ENCODE measurements around the gene ARID1B. TPM values are rescaled to one million over a fixed set of nuclear protein-coding genes. Genes with fewer than 3 reads are reported as not detected.
A peak's percentile ranks its signal among the peaks of the same experiment; 100 is the strongest.

ARID1B gene
- total and polyA plus RNA-seq, 5 donors, result 18.3 to 59.6 (median 53.8) TPM

GRCh38 chr6:156880913-156881312 lies 103.7 kb downstream of the ARID1B start:
- Histone ChIP-seq H3K27me3 (ENCODE audit: control insufficient read depth, insufficient read depth) (no peaks in the 10 kb centered on the region), H3K4me3 (ENCODE audit: low read length) (no peak overlapping the region), H3K27ac (ENCODE audit: low read length) (no peak overlapping the region), H3K4me1 (ENCODE audit: control insufficient read depth, insufficient read depth, low read length) (peaks cover 33% of the 10 kb centered on the region), H3K9me3 (ENCODE audit: control insufficient read depth, low read length) (no peaks in the 10 kb centered on the region)
- no peak for ATAC-seq
- 72% methylated on average over 3 of the region's 3 CpGs for WGBS
- no peak for DNase-seq
- intact Hi-C loops (cut with DNase I), result loop anchor here in 1 of 4 donors (10.0 kb wide), 1 partner anchor 134 kb away; no protein-coding TSS in a partner anchor

DNA sequence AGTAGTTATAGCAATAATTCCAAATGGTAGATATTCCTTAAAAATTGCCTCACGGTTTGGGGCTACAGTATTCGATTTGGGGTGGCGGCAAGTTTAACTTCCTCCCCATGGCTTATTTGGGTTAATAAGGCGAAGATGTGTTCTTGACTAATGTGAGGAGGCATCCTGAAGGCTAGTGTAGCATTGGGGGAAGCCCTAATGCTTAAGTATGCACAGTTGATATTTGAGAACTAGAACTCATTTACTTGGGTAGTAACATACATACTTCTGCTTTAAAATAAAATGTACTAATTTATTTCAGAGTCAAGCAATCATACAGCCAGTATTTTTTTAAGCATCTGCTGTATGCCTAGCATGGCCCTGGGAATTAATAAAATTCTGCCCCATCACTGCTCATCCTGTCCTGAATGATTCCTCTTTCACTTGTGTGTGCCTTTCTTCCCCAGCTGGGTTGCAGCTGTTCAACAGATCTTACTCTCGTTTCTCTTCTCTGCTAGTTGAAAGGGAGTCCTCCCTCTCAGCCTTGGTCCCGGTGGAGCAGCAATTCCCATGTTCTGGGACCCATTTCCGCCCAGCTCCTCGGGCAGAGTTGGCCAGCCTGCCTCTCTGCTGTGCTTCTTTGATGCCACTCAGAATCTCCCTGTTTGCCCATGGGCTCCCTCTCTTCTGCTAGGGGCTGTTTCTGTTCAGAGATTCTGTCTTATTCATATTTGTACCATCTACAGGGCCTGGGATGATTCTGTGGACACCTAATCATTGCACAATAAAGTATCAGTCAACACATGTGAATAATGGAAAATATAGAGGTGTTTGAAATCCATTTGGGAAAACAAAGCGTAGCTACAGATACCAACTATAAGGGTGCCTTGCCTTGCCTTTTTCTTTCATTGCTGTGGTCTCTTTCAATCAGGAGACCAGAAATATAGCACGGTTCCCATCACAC lies 104.8 kb downstream of the ARID1B start:
- Histone ChIP-seq H3K4me1 (ENCODE audit: control insufficient read depth, insufficient read depth, low read length) (peaks cover 40% of the 10 kb centered on the region), H3K4me3 (ENCODE audit: low read length) (no peak overlapping the region), H3K27me3 (ENCODE audit: control insufficient read depth, insufficient read depth) (no peaks in the 10 kb centered on the region), H3K9me3 (ENCODE audit: control insufficient read depth, low read length) (no peaks in the 10 kb centered on the region), H3K27ac (ENCODE audit: low read length) (no peak overlapping the region)
- intact Hi-C loops (cut with DNase I), result loop anchor here in 1 of 4 donors (10.0 kb wide), 1 partner anchor 133 kb away; no protein-coding TSS in a partner anchor
- 77% methylated on average over 10 of the region's 10 CpGs for WGBS
- no peak for ATAC-seq
- DNase-seq, result no peak

DNA sequence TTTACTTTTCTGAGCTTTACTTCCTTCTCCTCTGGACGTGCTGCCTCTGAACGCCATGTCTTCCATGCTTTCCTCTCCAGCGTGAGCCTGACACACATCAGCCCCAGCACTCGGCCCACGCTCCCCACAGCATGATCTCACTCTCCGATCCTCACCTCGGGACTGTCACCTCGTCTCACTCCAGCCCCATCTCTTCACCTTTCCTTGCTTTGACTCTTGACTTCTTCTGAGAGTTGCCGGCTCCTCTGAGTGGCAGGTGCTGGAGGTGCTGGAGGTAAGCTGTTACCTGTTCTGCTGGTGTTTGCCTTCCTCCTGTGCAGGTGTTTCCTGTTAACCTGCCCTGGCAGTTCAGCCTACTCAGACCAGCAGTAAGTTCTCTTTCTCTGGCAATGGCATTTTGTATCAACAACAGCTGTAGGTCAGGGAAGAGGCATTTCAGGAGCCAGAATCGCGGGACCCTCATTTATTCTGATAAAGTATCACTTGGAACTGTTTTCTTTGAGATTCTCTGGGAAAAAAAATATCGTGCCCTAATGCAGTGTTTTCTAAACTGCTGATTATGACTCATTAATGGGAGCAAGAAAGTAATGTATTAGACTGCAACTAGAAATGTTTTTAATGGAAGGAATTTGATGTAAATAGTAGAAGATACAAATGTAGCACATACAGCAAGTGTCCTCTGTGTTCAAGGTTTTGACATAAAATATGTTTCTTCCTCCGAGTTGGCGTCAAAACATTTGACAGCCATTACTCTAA lies 106.5 kb downstream of the ARID1B start:
- Histone ChIP-seq H3K9me3 (ENCODE audit: control insufficient read depth, low read length) (no peaks in the 10 kb centered on the region), H3K4me1 (ENCODE audit: control insufficient read depth, insufficient read depth, low read length) (peaks cover 38% of the 10 kb centered on the region), H3K4me3 (ENCODE audit: low read length) (no peak overlapping the region), H3K27ac (ENCODE audit: low read length) (no peak overlapping the region), H3K27me3 (ENCODE audit: control insufficient read depth, insufficient read depth) (no peaks in the 10 kb centered on the region)
- intact Hi-C loops (cut with DNase I), result loop anchor here in 1 of 4 donors (10.0 kb wide), 1 partner anchor 131 kb away; no protein-coding TSS in a partner anchor
- WGBS, result 43% methylated on average over 14 of the region's 14 CpGs
- DNase-seq, result no peak
- peak; percentile 29 to 42 for ATAC-seq

GRCh38 chr6:156884306-156884705 lies 107.1 kb downstream of the ARID1B start:
- Histone ChIP-seq H3K4me3 (ENCODE audit: low read length) (no peak overlapping the region), H3K27ac (ENCODE audit: low read length) (no peak overlapping the region), H3K4me1 (ENCODE audit: control insufficient read depth, insufficient read depth, low read length) (peaks cover 35% of the 10 kb centered on the region), H3K9me3 (ENCODE audit: control insufficient read depth, low read length) (no peaks in the 10 kb centered on the region), H3K27me3 (ENCODE audit: control insufficient read depth, insufficient read depth) (no peaks in the 10 kb centered on the region)
- no peak for DNase-seq
- intact Hi-C loops (cut with DNase I), result loop anchor here in 1 of 4 donors (10.0 kb wide), 1 partner anchor 130 kb away; no protein-coding TSS in a partner anchor
- ATAC-seq, result no peak
- 90% methylated on average over 4 of the region's 4 CpGs for WGBS

DNA sequence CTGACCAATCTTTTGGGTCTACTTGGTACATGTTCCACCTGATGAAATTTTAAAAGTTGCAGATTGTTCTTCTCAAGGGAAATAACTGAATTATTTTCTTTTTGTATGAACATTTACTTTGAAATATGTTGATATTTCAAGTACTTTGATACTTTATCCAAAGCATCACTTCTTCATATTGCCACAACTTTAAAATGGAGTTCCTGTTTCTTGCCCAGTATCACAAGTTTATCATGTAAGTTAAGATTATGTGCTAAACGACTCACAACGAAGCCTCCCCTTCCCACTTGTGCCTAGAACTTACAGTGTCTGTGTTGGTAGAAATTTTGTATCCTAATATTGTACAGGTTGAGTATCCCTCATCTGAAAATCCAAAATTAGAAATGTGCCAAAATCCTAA lies 108.4 kb downstream of the ARID1B start:
- ATAC-seq (no peak), DNase-seq (no peak)
- WGBS, result 61% methylated on average over 2 of the region's 2 CpGs
- H3K4me1 ChIP-seq (ENCODE audit: control insufficient read depth, insufficient read depth, low read length), result peaks cover 34% of the 10 kb centered on the region
- H3K9me3 ChIP-seq (ENCODE audit: control insufficient read depth, low read length), result no peaks in the 10 kb centered on the region
- H3K4me3 ChIP-seq (ENCODE audit: low read length), result no peak overlapping the region
- H3K27me3 ChIP-seq (ENCODE audit: control insufficient read depth, insufficient read depth), result no peaks in the 10 kb centered on the region
- no peak overlapping the region for H3K27ac ChIP-seq (ENCODE audit: low read length)
- intact Hi-C loops (cut with DNase I), result loop anchor here in 1 of 4 donors (10.0 kb wide), 1 partner anchor 129 kb away; no protein-coding TSS in a partner anchor

- Histone ChIP-seq H3K9me3 (ENCODE audit: control insufficient read depth, low read length) (no peaks in the 10 kb centered on the region), H3K27me3 (ENCODE audit: control insufficient read depth, insufficient read depth) (no peaks in the 10 kb centered on the region), H3K4me3 (ENCODE audit: low read length) (no peak overlapping the region), H3K4me1 (ENCODE audit: control insufficient read depth, insufficient read depth, low read length) (peaks cover 30% of the 10 kb centered on the region), H3K27ac (ENCODE audit: low read length) (peak overlapping the region; percentile 5)
- DNase-seq (peak in 1 of 3 donors; percentile 15), ATAC-seq (peak; percentile 41 to 74)
- 34% methylated on average over 8 of the region's 8 CpGs for WGBS
- intact Hi-C loops (cut with DNase I), result loop anchor here in 1 of 4 donors (10.0 kb wide), 1 partner anchor 128 kb away; no protein-coding TSS in a partner anchor
These were observed 109.2 kb downstream of the ARID1B start for GRCh38 chr6:156886409-156886808.

DNA sequence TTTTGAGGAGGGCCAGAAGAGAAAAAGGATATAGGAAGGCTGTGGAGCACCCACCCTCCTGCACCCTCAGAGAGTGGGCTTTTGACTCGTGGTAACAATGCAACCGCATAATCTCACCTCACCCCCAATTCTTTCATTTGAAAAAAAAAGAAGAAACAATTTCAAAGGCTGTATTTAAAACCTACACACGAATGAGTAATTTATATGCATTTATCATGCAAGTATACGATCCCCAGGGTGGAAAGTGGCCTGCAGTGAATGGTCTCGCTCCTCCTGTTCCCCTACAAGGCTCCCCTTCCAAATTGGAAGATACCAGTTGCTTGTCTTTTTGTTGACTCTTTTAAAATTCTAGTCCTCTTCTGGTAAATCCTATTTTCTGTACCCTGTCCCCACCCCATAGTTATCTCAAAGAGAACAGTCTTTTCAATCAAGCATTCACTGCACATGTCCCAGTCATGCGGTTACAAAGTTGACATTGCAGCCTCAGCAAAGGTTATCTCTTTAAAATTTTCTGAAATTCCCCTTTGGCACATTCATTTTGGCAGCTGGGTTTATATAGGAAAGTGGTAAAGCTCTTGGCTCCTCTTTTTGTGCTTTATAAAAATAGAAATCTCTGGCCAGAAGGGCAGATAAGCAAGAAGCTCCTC lies 110.6 kb downstream of the ARID1B start:
- Histone ChIP-seq H3K9me3 (ENCODE audit: control insufficient read depth, low read length) (no peaks in the 10 kb centered on the region), H3K27ac (ENCODE audit: low read length) (no peak overlapping the region), H3K4me1 (ENCODE audit: control insufficient read depth, insufficient read depth, low read length) (peaks cover 24% of the 10 kb centered on the region), H3K4me3 (ENCODE audit: low read length) (no peak overlapping the region), H3K27me3 (ENCODE audit: control insufficient read depth, insufficient read depth) (no peaks in the 10 kb centered on the region)
- intact Hi-C loops (cut with DNase I), result loop anchor here in 1 of 4 donors (10.0 kb wide), 1 partner anchor 127 kb away; no protein-coding TSS in a partner anchor
- peak; percentile 9 to 17 for ATAC-seq
- DNase-seq, result no peak
- WGBS, result 74% methylated on average over 6 of the region's 6 CpGs

DNA sequence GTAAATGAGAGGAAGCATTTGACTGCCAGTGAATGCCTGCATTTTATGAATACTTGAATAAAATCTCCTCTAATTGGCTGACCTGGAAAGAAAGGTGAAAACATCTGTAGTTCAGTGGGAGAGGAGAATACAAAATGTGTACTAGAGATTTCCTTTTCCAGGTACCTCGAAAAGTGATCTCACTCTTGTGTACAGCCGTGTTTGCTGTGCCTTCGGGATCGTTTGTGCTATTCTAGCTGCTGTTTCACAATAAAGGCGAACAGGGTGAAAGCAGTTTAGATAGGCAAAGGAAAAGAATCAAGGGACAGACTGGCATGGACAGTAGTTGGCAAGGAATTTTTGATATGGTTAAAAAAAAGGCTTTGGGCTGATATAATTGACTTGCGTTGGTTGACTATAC lies 112.3 kb downstream of the ARID1B start:
- ATAC-seq (no peak), DNase-seq (no peak)
- Histone ChIP-seq H3K27ac (ENCODE audit: low read length) (peak overlapping the region; percentile 12), H3K9me3 (ENCODE audit: control insufficient read depth, low read length) (no peaks in the 10 kb centered on the region), H3K4me1 (ENCODE audit: control insufficient read depth, insufficient read depth, low read length) (peaks cover 17% of the 10 kb centered on the region), H3K27me3 (ENCODE audit: control insufficient read depth, insufficient read depth) (no peaks in the 10 kb centered on the region), H3K4me3 (ENCODE audit: low read length) (no peak overlapping the region)
- 68% methylated on average over 6 of the region's 6 CpGs for WGBS
- intact Hi-C loops (cut with DNase I), result loop anchor here in 1 of 4 donors (10.0 kb wide), 1 partner anchor 125 kb away; no protein-coding TSS in a partner anchor

DNA sequence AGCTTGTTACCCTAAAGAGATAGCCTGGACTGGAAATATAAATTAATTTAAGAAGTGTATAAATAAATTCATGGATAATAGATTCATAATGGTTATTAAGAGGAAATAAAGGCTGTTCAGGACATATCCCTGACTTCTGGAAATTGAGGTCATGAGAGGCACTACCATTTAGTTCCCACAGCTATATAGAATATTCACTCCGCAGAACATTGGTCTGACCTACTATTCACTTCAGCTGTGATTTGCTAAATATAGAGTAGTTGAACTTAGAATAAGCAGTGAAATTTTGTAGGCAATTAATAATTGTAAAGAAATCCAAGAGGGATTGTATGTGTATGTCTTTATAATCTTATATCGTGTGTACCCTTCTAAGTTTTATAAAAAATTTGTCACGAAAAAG lies 112.8 kb downstream of the ARID1B start:
- H3K27ac ChIP-seq (ENCODE audit: low read length), result no peak overlapping the region
- H3K27me3 ChIP-seq (ENCODE audit: control insufficient read depth, insufficient read depth), result no peaks in the 10 kb centered on the region
- intact Hi-C loops (cut with DNase I), result loop anchor here in 1 of 4 donors (10.0 kb wide), 1 partner anchor 125 kb away; no protein-coding TSS in a partner anchor
- H3K4me1 ChIP-seq (ENCODE audit: control insufficient read depth, insufficient read depth, low read length), result peaks cover 16% of the 10 kb centered on the region
- H3K4me3 ChIP-seq (ENCODE audit: low read length), result no peak overlapping the region
- WGBS, result 86% methylated on average over 3 of the region's 3 CpGs
- DNase-seq (no peak), ATAC-seq (no peak)
- H3K9me3 ChIP-seq (ENCODE audit: control insufficient read depth, low read length), result no peaks in the 10 kb centered on the region

GRCh38 chr6:156890627-156891314 lies 113.6 kb downstream of the ARID1B start:
- Histone ChIP-seq H3K27me3 (ENCODE audit: control insufficient read depth, insufficient read depth) (no peaks in the 10 kb centered on the region), H3K27ac (ENCODE audit: low read length) (no peak overlapping the region), H3K4me1 (ENCODE audit: control insufficient read depth, insufficient read depth, low read length) (peaks cover 20% of the 10 kb centered on the region), H3K4me3 (ENCODE audit: low read length) (no peak overlapping the region), H3K9me3 (ENCODE audit: control insufficient read depth, low read length) (no peaks in the 10 kb centered on the region)
- WGBS, result 38% methylated on average over 2 of the region's 2 CpGs
- ATAC-seq, result no peak
- intact Hi-C loops (cut with DNase I), result no loop called here
- DNase-seq, result no peak

Data from right cardiac atrium (tissue), 5 donors.